ENCODE results near the gene DBX1.

Gene DBX1

GRCh38 chr11:20177136-20177535, 16.9 kb upstream of the DBX1 start:
- TF ChIP-seq ZFX (IDR thresholded peaks at IDR 0.05; ENCODE audit: borderline replicate concordance) (no peak), CTCF (IDR thresholded peaks at IDR 0.05) (no peak)
- H3K27ac ChIP-seq: no peak overlapping the region

GRCh38 chr11:20172721-20173447, 12.6 kb upstream of the DBX1 start:
- TF ChIP-seq CTCF (IDR thresholded peaks at IDR 0.05) (no peak), ZFX (IDR thresholded peaks at IDR 0.05; ENCODE audit: borderline replicate concordance) (no peak)

GRCh38 chr11:20163783-20164481, 3.7 kb upstream of the DBX1 start:
- TF ChIP-seq CTCF (IDR thresholded peaks at IDR 0.05) (no peak), ZFX (IDR thresholded peaks at IDR 0.05; ENCODE audit: borderline replicate concordance) (no peak)
- H3K27ac ChIP-seq: no peak overlapping the region

More at GRCh38 chr11:20172721-20173447, 12.6 kb upstream of the DBX1 start:
- no peak overlapping the region for H3K27ac ChIP-seq

- H3K27ac ChIP-seq: no peak overlapping the region
- TF ChIP-seq ZFX (IDR thresholded peaks at IDR 0.05; ENCODE audit: borderline replicate concordance): no peak
- no peak for TF ChIP-seq CTCF (IDR thresholded peaks at IDR 0.05)
Observed at GRCh38 chr11:20162824-20163782, 2.8 kb upstream of the DBX1 start.

- TF ChIP-seq CTCF (IDR thresholded peaks at IDR 0.05): no peak
- no peak for TF ChIP-seq ZFX (IDR thresholded peaks at IDR 0.05; ENCODE audit: borderline replicate concordance)
- no peak overlapping the region for H3K27ac ChIP-seq
Observed at GRCh38 chr11:20161923-20162744, 1.9 kb upstream of the DBX1 start.

- no peak overlapping the region for H3K27ac ChIP-seq
- TF ChIP-seq CTCF (IDR thresholded peaks at IDR 0.05) (no peak), ZFX (IDR thresholded peaks at IDR 0.05; ENCODE audit: borderline replicate concordance) (no peak)
Observed at GRCh38 chr11:20161230-20161918, 1.1 kb upstream of the DBX1 start.
